Cerebellar nuclear complex (tissue), 1 donor: ENCODE results near the gene OR2G6.
"Not testable (repeated sequence)": the region's sequence is repeated elsewhere in the genome, so short reads cannot be mapped to it uniquely, and the experiment has no call there.

Experiments
- DNase-seq, 2 experiments: peaks; one replicate each; lab custom pipeline; 2025; lab: John Stamatoyannopoulos, UW

OR2G6 gene

DNA sequence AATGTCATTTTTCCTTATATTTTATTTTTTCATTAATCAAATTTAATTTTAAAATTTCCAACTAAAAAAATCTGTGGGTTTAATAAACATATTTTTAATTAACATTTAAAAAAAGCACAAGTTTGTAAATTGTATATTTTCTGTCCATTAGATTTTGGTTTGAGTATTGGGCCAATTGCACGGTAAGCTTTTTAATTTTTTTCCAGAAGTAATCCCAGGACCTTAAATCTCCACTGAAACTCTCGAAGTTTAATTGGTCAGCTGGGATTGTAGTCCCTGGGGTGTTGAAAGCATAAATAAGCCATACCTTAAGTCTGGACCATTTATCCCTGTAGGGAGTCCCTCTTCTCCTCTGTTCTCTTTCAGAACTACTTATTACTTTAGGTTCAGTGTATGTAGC, at the start of gene OR2G6:
Gene OR2G6, plus strand, starts transcription at position 301 of the 400 bp plus-strand sequence. CDS start 13,574 bp downstream, outside the sequence.
- not testable (repeated sequence) for DNase-seq

DNA sequence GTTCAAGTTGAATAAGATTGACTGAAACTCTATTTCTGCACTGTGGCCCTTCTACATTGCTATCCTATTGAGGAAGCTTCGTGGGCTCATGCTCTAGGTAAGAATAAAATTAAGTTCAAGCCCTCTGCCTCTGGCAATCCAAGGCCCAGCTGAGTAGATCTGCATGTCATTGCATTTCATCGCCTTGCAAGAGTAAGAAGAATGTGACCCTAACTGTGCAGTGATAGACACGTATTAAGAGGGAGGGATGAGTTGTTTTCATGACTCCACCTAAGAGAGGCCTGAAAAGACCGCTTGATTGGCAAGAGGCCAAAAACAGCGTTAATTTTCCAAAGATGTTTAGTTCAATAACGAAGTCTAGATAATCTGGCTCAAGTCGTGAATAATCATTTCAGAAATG, 48.8 kb upstream of the OR2G6 start:
- not testable (repeated sequence) for DNase-seq

DNA sequence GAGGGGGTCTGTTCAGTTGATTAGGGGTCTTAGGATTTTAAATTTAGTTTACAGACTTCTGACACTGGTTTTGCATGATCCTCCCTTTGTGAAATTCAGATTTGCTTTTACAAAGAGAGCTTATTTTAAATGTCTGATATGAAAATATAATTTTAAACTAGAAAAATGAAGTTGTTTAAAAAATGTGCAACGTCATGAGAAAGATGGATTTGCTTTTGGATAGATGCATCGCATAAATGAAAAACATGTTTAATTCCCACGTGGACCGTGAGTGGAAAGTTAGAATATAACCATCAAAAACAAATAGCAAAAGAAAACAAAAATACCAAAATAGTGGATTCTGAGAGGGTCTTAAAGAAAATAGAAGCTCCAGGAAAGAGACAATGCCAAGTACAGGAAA, 36.7 kb upstream of the OR2G6 start:
- no peak for DNase-seq

DNA sequence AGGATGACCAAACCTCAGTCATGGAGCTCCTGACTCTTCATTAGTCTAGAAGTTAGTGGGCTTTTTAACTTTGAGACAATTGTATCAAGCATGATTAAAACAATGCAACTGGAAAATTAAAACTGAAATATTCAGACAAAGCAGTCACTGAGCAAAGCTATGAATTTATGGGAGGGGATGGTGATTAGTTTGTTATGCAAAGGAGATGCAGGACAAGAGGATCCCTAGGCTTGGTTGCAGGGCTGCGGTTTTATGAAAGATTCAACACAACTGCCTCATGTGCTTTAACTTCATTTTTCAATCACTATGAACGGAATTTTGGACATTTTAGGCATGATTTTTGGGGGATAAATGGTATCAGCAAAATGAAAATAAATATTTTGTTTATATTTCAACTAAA, 35.8 kb upstream of the OR2G6 start:
- not testable (repeated sequence) for DNase-seq

DNA sequence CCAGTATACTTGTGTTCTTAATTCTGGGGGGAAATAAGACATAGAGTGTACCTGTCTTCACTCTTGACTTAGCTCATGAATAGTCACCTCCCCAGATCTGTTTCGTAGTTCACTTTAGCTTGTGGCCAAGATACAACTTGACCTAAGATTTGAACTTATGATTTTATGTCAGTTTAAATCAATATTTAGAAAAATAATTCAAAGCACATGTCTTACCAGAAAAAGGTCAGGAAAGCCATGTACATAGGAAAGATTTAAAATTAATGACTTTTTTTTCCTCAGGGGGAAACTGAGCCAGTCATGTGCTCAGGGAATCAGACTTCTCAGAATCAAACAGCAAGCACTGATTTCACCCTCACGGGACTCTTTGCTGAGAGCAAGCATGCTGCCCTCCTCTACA, 34.8 kb upstream of the OR2G6 start, which contains the start of gene OR2T3:
Gene OR2T3, plus strand, starts transcription at position 301 of the 400 bp plus-strand sequence. Its CDS starts 0 bp downstream, at position 301.
- not testable (repeated sequence) for DNase-seq

DNA sequence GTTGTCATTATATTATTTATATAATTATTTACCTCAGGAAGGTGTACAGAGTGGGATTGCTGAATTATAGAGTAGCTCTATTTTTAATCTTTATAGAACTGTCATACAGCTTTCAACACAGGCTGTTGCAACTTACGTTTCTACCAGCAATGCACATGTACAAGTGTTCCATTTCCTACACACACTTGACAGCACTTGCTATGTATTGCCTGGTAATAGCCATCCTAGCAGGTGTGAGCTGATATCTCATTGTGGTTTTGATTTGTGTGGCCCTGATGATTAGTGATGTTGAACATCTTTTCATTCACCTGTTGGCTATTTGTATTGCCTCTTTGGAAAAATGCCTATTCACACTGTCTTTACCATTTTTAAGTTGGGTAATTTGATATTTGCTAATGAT, 32.2 kb upstream of the OR2G6 start:
- DNase-seq, result not testable (repeated sequence)

DNA sequence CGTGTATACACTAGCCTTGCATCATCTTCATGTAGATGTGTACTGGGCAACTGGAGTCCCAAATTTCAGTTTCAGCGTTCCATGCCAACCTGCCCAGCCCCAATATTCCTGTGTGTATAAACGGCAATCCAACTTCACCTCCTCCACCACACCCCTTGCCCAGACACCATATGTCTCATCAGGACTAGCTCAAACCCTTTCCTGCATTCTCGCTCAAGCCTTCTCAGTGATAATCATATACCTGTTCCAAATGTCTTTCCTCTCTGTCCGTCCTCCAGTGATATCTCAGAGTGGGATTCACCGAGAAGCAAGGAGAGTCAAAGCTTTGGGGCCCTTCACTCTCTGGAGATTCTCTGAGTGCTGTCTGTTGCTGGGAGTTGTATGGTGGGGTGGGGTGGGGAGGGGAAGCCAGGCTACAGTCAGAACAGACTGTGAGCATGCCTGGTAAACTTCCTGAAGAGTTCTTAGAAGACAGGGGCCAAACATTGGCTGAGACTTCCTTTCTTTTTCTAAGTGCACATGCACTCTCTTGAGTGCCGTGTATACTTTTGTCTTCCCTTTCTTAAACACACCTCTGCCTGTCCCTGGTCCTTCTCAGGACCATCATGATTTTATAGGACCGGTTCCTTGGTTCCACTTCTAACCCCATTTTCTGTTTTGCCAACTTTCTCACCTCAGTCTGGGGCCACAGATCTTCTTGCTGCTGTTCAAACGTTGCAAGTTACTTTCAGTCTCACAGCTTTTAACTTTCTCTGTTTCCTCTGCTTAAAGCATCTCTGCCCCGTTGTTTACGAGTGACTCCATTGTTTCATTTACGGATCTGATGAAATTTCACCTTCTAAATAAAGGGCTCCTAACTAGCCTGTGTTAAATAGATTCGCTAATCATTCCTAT, 25.9 kb upstream of the OR2G6 start:
- not testable (repeated sequence) for DNase-seq

DNA sequence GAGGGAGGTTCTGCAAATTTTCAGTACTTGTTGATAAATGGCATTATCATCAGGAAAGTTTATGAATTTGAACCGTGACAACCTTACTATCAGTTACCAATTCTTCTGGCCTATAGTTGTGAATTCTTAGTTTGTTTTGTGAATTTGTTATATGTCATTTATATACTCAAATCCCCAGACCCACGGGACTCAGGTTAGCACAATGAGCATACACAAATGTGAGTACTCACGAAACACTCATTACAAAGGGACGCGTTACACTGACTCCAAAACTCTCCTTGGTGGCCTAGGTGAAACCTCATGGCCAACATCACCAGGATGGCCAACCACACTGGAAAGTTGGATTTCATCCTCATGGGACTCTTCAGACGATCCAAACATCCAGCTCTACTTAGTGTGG, 19.6 kb upstream of the OR2G6 start, which contains the start of gene OR2T5:
Gene OR2T5, plus strand, starts transcription at position 301 of the 400 bp plus-strand sequence. Its CDS starts 0 bp downstream, at position 301.
- DNase-seq, result not testable (repeated sequence)

DNA sequence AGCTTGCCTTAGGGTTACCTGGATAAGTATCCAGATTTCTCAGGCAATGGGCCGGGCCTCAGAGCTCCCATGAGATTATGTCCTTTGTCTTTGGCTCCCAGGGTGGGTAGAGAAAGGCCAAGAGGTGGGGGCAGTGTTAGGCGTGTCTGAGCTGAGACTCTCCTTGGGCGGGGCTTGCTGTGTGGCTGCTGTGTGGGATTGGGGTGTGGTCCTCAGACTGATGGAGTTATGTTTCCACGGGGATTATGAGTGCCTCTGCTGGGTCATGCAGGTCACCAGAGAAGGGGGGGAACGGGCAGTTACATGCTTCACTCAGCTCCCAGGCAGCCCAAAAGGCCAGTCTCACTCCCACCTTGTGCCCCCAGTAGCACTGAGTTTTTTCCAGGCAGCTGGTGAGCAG, 11.2 kb upstream of the OR2G6 start:
- not testable (repeated sequence) for DNase-seq

DNA sequence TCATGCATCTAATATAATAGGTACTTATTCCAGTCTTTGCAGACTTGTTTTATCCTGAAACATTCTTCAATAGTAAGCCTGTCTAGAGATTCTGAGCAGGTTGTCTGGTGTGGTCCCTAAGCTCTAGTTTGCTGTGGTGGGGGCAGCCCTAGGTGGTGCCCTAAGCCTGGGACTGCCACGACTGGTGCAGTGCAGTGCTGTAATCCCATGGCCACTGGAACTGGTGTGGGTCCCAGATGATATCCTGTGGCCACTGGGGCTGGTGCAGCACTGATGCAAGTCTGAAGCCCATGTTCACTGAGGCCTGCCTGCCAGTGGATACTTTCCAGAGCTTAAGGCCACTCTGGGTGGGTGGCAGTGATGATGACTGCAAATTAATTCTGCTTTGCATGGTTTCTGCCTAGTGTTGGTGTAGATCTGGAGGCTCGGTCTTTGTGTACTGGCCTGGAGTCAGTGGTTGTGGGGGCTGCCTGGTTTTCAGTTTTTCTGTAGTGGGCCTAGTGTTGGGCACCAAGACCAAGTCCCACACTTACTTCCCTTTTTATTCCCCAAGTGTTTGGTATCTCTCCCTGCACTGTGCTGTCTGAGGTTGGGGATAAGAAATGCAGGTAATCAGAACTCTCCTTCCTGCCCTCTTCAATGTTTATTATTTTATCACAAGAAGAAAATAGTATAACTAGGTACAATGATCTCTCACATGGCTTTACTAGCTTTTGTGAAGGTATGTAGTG, 7.4 kb upstream of the OR2G6 start:
- DNase-seq, result not testable (repeated sequence)

DNA sequence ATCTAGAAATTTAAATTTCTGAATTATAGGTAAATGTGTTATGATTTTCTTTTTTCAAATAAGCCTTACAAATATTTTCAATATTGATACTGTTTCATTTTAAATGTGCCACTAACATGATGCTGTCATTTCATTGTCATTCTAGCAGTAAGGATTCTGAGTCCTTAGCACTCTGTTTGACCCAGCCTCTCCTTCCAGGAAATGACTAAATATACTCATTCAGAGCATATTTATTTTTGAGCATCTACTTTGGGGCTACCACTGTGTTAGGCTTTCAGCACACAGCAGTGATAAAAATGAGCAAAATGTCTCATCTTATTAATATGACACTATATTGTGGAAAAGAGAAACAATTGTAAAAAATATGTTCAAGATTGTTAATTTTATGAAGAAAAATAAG, 2.3 kb downstream of the OR2G6 start:
- not testable (repeated sequence) for DNase-seq

DNA sequence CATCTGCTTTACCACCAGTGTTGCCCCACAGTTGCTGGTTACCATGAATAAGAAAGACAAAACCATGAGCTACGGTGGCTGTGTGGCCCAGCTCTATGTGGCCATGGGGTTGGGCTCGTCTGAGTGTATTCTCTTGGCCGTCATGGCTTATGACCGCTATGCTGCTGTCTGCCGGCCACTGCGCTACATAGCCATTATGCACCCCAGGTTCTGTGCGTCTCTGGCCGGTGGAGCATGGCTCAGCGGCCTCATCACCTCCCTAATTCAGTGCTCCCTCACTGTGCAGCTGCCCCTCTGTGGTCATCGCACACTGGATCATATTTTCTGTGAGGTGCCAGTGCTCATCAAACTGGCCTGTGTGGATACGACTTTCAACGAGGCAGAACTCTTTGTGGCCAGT, 14.0 kb downstream of the OR2G6 start:
- no peak for DNase-seq

DNA sequence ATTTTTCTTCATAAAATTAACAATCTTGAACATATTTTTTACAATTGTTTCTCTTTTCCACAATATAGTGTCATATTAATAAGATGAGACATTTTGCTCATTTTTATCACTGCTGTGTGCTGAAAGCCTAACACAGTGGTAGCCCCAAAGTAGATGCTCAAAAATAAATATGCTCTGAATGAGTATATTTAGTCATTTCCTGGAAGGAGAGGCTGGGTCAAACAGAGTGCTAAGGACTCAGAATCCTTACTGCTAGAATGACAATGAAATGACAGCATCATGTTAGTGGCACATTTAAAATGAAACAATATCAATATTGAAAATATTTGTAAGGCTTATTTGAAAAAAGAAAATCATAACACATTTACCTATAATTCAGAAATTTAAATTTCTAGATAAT, 29.6 kb downstream of the OR2G6 start:
- DNase-seq, result not testable (repeated sequence)

DNA sequence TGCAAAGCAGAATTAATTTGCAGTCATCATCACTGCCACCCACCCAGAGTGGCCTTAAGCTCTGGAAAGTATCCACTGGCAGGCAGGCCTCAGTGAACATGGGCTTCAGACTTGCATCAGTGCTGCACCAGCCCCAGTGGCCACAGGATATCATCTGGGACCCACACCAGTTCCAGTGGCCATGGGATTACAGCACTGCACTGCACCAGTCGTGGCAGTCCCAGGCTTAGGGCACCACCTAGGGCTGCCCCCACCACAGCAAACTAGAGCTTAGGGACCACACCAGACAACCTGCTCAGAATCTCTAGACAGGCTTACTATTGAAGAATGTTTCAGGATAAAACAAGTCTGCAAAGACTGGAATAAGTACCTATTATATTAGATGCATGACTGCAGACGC, 39.5 kb downstream of the OR2G6 start:
- DNase-seq, result not testable (repeated sequence)

DNA sequence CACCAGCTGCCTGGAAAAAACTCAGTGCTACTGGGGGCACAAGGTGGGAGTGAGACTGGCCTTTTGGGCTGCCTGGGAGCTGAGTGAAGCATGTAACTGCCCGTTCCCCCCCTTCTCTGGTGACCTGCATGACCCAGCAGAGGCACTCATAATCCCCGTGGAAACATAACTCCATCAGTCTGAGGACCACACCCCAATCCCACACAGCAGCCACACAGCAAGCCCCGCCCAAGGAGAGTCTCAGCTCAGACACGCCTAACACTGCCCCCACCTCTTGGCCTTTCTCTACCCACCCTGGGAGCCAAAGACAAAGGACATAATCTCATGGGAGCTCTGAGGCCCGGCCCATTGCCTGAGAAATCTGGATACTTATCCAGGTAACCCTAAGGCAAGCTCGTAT, 43.2 kb downstream of the OR2G6 start:
- not testable (repeated sequence) for DNase-seq

DNA sequence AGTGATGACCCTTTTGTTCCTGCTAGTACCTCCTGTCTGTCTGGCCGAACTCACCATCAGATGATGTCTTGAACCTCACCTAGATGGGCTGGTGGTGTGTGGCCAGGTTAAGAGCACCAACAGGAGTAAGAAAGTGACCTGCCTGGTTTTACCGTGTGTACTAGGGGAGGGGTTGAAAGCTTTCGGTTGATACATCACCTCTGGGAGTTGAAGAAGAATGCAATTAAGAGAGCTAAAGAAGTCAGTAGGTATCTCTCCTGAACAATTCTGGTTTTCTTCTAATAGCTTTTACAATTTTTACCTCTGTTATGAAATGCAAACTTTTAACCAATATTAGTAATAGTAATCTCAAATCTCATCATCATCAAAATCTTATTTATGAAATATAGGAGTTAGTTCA, 54.8 kb downstream of the OR2G6 start, which contains the start of gene OR2T29:
Gene OR2T29, minus strand, starts transcription at position 101 of the 400 bp plus-strand sequence. CDS start 3,281 bp downstream, outside the sequence.
- DNase-seq, result not testable (repeated sequence)

DNA sequence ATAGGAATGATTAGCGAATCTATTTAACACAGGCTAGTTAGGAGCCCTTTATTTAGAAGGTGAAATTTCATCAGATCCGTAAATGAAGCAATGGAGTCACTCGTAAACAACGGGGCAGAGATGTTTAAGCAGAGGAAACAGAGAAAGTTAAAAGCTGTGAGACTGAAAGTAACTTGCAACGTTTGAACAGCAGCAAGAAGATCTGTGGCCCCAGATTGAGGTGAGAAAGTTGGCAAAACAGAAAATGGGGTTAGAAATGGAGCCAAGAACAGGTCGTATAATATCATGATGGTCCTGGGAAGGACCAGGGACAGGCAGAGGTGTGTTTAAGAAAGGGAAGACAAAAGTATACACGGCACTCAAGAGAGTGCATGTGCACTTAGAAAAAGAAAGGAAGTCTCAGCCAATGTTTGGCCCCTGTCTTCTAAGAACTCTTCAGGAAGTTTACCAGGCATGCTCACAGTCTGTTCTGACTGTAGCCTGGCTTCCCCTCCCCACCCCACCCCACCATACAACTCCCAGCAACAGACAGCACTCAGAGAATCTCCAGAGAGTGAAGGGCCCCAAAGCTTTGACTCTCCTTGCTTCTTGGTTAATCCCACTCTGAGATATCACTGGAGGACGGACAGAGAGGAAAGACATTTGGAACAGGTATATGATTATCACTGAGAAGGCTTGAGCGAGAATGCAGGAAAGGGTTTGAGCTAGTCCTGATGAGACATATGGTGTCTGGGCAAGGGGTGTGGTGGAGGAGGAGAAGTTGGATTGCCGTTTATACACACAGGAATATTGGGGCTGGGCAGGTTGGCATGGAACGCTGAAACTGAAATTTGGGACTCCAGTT, 57.9 kb downstream of the OR2G6 start:
- DNase-seq, result not testable (repeated sequence)

DNA sequence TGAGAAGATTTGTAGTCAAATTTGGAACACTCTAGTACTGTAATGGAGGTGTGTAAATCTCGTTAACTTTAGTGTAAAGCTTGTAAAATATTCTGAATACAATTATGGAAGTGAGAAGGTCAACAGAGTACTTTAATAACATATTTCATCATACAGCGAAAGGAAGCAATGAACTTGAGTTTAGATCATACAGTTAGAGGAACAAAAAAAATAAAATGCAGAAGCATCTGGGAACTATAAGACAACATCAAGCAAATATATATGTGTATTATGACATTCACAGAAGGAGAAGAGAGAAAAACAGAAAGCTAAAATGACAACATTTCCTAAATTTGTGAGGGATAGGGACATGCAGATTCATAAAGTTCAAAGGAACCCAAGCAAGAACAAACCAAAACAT, 61.2 kb downstream of the OR2G6 start:
- DNase-seq, result not testable (repeated sequence)

DNA sequence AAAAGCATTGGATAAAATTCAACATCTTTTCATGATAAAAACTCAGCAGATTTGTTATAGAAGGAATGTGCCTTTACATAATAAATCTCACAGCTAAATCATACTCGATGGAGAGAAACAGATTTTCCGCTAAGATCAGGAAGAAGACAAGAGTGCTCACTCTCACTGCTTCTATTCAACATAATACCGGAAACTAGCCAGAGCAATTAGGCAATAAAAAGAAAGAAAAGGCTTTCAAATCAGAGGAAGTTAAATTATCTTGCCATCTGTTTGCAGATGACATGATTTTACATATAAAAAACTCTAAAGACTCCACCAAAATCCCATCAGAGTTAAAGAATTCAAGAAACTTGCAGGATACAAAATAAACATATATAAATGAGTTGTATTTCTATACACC, 62.9 kb downstream of the OR2G6 start:
- DNase-seq, result not testable (repeated sequence)

DNA sequence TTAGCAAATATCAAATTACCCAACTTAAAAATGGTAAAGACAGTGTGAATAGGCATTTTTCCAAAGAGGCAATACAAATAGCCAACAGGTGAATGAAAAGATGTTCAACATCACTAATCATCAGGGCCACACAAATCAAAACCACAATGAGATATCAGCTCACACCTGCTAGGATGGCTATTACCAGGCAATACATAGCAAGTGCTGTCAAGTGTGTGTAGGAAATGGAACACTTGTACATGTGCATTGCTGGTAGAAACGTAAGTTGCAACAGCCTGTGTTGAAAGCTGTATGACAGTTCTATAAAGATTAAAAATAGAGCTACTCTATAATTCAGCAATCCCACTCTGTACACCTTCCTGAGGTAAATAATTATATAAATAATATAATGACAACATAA, 64.2 kb downstream of the OR2G6 start:
- DNase-seq, result not testable (repeated sequence)

DNA sequence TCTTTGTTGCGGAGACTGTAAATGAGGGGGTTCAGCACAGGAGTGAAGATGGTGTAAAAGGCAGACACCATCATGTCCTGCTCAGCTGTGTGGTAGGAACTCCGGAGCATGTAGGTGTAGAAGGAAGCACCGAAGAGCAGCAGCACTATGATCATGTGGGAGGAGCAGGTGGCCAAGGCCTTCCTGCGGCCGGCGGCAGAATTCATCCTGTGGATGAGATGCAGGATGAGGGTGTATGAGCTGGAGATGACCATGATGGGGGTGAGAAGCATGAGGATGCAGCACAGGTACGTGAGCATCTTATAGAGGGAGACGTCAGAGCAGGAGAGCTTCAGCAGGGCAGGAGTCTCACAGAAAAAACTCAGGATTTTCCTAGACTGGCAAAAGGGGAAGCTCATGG, 66.0 kb downstream of the OR2G6 start:
- not testable (repeated sequence) for DNase-seq
